ENCODE data around the gene UGGT1.

Gene UGGT1

GRCh38 chr2:128228894-128229293, 137.9 kb downstream of the UGGT1 start:
- DNase-seq: no peak

GRCh38 chr2:128232965-128233789, 142.2 kb downstream of the UGGT1 start:
- peak; percentile 20 for DNase-seq

DNA sequence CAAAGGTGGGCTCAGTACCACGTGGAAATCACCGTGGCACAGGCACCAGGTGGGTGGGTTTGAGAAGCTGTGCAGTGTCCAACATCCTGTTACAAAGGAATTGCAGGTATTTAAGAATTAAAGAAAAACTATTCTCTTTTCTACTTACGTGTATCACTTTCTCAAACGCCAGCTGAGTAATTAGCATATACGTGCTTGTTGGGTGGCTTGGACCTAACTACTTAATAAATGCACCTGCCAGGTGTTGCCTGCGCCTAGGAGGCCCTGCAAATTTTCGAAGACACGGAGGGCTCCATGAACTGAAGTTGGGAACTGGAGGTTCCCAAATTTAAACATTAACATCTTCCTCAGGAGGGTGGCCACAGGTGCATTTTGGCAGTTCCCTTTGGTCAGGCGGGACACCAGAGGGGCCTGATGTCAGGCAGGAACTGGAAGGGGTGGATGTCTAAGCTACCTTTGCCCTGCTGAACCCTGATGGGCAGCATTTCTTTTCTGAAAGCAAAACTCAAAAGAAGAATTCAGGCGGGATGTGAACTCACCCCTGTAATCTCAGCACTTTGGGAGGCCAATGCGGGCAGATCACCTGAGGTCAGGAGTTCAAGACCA, 142.9 kb downstream of the UGGT1 start:
- no peak for DNase-seq

DNA sequence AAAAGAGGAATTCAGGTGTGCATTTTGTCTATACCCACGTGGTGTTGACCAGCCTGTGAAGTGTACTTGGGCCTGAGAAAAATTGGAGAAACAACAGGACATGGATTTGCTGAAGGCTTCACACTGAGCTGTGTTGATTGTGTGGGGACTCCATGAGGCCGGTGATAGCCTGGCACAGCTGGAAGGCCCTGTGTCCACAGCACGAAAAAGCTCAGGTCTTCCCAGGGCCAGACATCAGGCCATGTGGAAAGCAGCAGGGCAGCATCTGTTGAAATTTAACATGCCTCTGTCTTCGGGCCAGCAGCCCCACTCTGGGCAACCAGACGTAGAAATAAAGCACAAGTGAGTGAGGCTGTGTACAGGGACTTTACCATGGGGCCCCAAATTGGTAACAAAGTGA, 143.6 kb downstream of the UGGT1 start:
- DNase-seq: no peak

DNA sequence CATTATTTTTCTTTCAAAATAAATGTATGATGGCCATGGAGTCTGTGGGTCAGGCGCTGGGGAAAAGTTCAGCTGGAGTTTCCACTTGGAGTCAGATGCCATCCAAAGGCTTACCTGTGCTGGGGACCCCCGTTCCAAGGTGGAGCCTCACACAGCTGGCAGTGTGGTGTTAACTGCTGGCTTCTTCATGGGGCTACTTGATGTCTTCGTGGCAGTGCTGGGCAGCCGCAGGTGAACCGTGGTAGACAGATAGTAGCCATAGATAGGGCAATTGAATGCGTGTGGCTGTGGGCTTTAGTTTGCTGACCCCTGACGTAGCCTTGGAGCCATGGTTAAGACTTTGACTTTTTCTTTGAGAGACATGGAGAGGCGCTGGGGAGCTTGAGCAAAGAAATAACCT, 144.6 kb downstream of the UGGT1 start:
- DNase-seq: no peak

DNA sequence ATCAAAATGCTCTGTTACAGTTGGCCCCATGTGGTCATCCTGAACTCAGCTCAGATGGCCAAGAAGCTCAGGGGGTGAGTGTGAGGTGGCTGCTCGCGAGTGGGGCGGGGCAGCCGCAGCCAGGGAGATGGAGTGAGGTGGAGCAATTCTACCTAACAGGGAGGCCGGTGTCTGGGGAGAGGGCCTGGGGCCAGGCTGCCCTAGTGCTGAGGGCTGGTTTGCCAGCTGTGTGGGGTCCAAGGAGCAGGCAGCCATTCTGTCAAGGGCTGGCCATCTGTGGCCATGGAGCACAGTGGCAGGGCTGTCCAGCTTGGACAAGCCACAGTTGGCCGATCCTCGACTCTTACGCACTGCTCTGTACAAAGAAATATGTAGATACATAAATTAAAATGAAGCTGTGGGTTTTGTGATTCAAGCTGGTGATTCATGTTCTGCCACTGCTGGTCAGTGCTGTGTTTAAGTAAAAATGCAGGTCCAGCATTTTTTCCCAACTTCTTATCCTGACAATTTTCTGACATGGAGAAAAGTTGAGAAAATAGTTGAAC, 145.6 kb downstream of the UGGT1 start:
- no peak for DNase-seq

DNA sequence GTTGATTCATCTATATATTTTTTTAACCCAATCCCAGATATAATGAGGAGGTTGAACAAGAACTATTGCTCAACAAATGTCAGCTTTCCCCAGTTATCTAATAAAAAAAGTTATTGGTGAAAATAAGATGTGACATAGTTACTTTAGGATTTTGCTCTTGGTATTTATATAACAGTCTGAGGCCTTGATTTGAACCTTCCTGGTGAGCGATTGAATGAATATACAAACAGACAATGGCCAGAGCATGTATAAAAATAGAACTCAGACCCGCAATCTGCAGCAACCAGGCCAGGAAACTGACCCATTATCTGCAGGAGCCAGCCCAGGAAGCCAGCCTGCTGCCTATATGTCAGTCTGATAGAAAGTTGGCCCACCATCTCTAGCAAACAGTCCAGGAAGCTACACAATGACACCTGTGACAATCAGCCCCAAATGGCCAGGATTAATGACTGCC, 146.1 kb downstream of the UGGT1 start:
- DNase-seq: no peak

- DNase-seq: no peak
Measured at GRCh38 chr2:128237911-128238697, 147.1 kb downstream of the UGGT1 start.

GRCh38 chr2:128241896-128242295, 150.9 kb downstream of the UGGT1 start:
- no peak for DNase-seq
